ENCODE data around the gene CSKMT.

The CSKMT gene

DNA sequence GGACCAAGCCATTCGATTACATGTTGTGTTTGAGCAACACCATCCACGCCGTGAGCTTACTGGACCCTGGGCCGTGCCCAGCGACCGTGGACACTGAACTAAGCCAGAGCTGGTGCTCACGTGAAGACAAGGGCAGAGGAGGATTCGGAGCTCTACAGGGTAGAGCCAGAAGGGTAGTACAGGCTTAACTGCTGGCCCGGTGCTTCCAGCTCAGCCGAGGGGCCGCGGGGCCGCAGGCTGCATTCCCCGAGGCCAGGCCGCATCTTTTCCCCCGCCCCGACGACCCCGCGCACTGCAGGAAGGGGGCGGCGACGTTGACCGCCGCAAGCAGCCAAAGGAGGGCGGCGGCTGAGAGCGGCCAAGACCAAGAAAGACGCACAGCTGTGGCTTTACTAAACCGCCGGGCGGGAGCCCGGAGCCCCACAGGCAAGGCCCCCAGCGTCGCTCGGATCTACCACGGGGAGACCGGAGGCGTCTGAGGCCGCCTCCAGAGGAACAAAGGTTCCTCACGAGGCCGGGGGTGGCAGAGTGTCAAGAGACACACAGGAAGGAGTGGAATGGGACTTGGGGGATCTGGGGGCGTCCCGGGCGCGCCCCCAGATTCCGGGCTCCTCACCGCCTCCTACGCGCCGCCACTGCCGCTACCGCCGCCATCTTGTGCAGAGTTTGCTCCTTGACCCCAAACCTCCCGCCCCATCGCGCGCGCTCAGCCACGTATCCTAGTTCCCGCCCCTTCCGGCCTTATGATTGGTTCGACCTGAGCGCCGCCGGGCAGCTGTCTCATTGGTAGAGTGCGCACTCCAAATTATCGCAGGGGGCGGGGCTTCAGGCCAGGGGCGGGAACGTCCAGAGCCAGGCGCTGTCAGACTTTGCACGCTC lies 18.9 kb upstream of the CSKMT start, which contains the start of gene GANAB:
Gene GANAB, minus strand, starts transcription at position 668 of the 879 bp plus-strand sequence. Its CDS starts 14 bp downstream, at position 654.
- TF ChIP-seq EZH2phosphoT487 (IDR thresholded peaks at IDR 0.05; ENCODE audit: borderline replicate concordance, low read length) (no peak), CTCF (IDR thresholded peaks at IDR 0.05; ENCODE audit: low read depth, low read length, poor library complexity, severe bottlenecking) (no peak)
- peaks cover 72% of the 10 kb centered on the region for H3K36me3 ChIP-seq (ENCODE audit: control insufficient read depth, low read length)
- peaks cover 29% of the 10 kb centered on the region for H3K4me1 ChIP-seq (ENCODE audit: control insufficient read depth, low read length)

DNA sequence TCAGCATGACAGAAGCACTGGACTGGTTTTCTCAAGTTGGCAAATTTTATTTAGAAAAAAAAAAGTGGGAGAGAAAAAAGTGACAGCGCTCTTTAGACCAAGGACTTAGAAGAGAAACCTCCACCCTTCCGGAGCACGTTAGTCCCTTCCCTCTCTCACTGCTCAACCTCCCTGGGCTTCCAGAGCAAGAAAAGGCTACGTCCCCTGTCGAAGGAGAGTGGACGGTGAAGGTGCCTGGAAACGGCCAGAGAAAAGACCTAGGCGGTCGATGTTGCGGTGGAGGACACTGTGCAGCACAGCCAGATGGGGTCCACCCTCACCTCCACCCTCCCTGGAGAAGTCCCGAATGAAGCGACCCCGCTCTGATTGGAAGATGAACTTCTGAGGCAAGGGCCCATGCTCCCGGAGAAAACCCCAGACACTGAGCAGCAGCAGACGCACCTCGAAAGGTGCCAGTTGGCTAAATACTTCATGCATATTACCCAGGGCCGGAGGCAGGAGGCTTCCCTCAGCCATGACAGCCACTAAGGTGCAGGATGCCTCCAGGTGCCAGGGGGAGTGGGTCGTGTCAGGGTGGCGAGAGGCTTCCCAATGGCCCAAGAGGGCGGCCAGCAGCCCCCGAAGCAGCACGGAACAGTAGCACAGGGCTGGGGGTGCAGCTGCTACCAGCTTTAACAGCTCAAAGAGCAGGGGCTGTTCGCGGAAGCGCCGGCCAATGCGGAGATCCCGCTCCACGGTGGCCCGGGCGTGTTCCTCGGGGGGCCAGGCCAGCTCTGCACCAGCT lies 18.1 kb upstream of the CSKMT start:
- H3K27ac ChIP-seq (ENCODE audit: low read depth, low read length): no peak overlapping the region
- H3K4me3 ChIP-seq (ENCODE audit: low read length): peak overlapping the region; percentile 7; the same call in 1 of the 2 replicates
- peaks cover 37% of the 10 kb centered on the region for H3K4me1 ChIP-seq (ENCODE audit: control insufficient read depth, low read length)
- peaks cover 69% of the 10 kb centered on the region for H3K36me3 ChIP-seq (ENCODE audit: control insufficient read depth, low read length)
- H3K9me3 ChIP-seq (ENCODE audit: control insufficient read depth, insufficient read depth, low read length): no peaks in the 10 kb centered on the region
- peak overlapping the region; percentile 35 for H3K4me2 ChIP-seq (ENCODE audit: low read length)
- no peaks in the 10 kb centered on the region for H3F3A ChIP-seq (ENCODE audit: control insufficient read depth, insufficient read depth)
- H3K79me2 ChIP-seq (ENCODE audit: control insufficient read depth, low read length): peaks cover 84% of the 10 kb centered on the region
- TF ChIP-seq CTCF (IDR thresholded peaks at IDR 0.05; ENCODE audit: low read depth, low read length, poor library complexity, severe bottlenecking): no peak
- no peak for TF ChIP-seq EZH2phosphoT487 (IDR thresholded peaks at IDR 0.05; ENCODE audit: borderline replicate concordance, low read length)
- peaks cover 3% of the 10 kb centered on the region; the same call in 1 of the 2 replicates for H4K20me1 ChIP-seq (ENCODE audit: control insufficient read depth, insufficient read depth, low read depth, low read length)
- no peaks in the 10 kb centered on the region for H3K27me3 ChIP-seq (ENCODE audit: control insufficient read depth, low read length)
- no peaks in the 10 kb centered on the region for H3K9me2 ChIP-seq (replicated peaks; ENCODE audit: control insufficient read depth, low read length)

More for the DNA sequence above, 18.9 kb upstream of the CSKMT start, which contains the start of gene GANAB:
- peaks cover 3% of the 10 kb centered on the region; the same call in 1 of the 2 replicates for H4K20me1 ChIP-seq (ENCODE audit: control insufficient read depth, insufficient read depth, low read depth, low read length)
- H3K79me2 ChIP-seq (ENCODE audit: control insufficient read depth, low read length): peaks cover 84% of the 10 kb centered on the region
- H3K4me3 ChIP-seq (ENCODE audit: low read length): peak within 1 kb of the TSS; percentile 97
- H3K9me3 ChIP-seq (ENCODE audit: control insufficient read depth, insufficient read depth, low read length): no peaks in the 10 kb centered on the region
- H3K9me2 ChIP-seq (replicated peaks; ENCODE audit: control insufficient read depth, low read length): no peaks in the 10 kb centered on the region
- peak within 1 kb of the TSS; percentile 87 for H3K4me2 ChIP-seq (ENCODE audit: low read length)
- no peaks in the 10 kb centered on the region for H3F3A ChIP-seq (ENCODE audit: control insufficient read depth, insufficient read depth)
- peak within 1 kb of the TSS; percentile 78 for H3K27ac ChIP-seq (ENCODE audit: low read depth, low read length)
- no peaks in the 10 kb centered on the region for H3K27me3 ChIP-seq (ENCODE audit: control insufficient read depth, low read length)

- H3K36me3 ChIP-seq (ENCODE audit: control insufficient read depth, low read length): peaks cover 68% of the 10 kb centered on the region
- H3K4me3 ChIP-seq (ENCODE audit: low read length): no peak overlapping the region
- H3K27ac ChIP-seq (ENCODE audit: low read depth, low read length): no peak overlapping the region
- H3K4me2 ChIP-seq (ENCODE audit: low read length): no peak overlapping the region
- no peaks in the 10 kb centered on the region for H3F3A ChIP-seq (ENCODE audit: control insufficient read depth, insufficient read depth)
- peaks cover 84% of the 10 kb centered on the region for H3K79me2 ChIP-seq (ENCODE audit: control insufficient read depth, low read length)
- H3K9me3 ChIP-seq (ENCODE audit: control insufficient read depth, insufficient read depth, low read length): no peaks in the 10 kb centered on the region
- no peaks in the 10 kb centered on the region for H3K9me2 ChIP-seq (replicated peaks; ENCODE audit: control insufficient read depth, low read length)
- H3K4me1 ChIP-seq (ENCODE audit: control insufficient read depth, low read length): peaks cover 40% of the 10 kb centered on the region
- H3K27me3 ChIP-seq (ENCODE audit: control insufficient read depth, low read length): no peaks in the 10 kb centered on the region
- TF ChIP-seq CTCF (IDR thresholded peaks at IDR 0.05; ENCODE audit: low read depth, low read length, poor library complexity, severe bottlenecking) (no peak), EZH2phosphoT487 (IDR thresholded peaks at IDR 0.05; ENCODE audit: borderline replicate concordance, low read length) (no peak)
- peaks cover 3% of the 10 kb centered on the region; the same call in 1 of the 2 replicates for H4K20me1 ChIP-seq (ENCODE audit: control insufficient read depth, insufficient read depth, low read depth, low read length)
Observed at GRCh38 chr11:62647609-62648005, 17.5 kb upstream of the CSKMT start.

Measured in DOHH2 (cell line).